M059J (cell line): ENCODE results near the gene ZNF800. TPM values are rescaled to one million over a fixed set of nuclear protein-coding genes. Genes with fewer than 3 reads are reported as not detected.
"Not testable (repeated sequence)": the region's sequence is repeated elsewhere in the genome, so short reads cannot be mapped to it uniquely, and the experiment has no call there.

Source experiments
- DNase-seq: peaks from one replicate; pipeline ENCODE4 v3.0.0-alpha.2; 2012; ENCODE audit warnings: low read depth
- total RNA-seq: library from RNA; depleted of rRNA; stranded (reverse); fragments of >200 nt; shearing (Covaris generic); gene quantifications from 2 replicates; pipeline ENCODE4 v1.2.3, GENCODE V29; 2014; rRNA removed

Gene ZNF800, protein sequence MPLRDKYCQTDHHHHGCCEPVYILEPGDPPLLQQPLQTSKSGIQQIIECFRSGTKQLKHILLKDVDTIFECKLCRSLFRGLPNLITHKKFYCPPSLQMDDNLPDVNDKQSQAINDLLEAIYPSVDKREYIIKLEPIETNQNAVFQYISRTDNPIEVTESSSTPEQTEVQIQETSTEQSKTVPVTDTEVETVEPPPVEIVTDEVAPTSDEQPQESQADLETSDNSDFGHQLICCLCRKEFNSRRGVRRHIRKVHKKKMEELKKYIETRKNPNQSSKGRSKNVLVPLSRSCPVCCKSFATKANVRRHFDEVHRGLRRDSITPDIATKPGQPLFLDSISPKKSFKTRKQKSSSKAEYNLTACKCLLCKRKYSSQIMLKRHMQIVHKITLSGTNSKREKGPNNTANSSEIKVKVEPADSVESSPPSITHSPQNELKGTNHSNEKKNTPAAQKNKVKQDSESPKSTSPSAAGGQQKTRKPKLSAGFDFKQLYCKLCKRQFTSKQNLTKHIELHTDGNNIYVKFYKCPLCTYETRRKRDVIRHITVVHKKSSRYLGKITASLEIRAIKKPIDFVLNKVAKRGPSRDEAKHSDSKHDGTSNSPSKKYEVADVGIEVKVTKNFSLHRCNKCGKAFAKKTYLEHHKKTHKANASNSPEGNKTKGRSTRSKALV
- 24.8 and 25.1 TPM in 2 replicates for total RNA-seq

DNA sequence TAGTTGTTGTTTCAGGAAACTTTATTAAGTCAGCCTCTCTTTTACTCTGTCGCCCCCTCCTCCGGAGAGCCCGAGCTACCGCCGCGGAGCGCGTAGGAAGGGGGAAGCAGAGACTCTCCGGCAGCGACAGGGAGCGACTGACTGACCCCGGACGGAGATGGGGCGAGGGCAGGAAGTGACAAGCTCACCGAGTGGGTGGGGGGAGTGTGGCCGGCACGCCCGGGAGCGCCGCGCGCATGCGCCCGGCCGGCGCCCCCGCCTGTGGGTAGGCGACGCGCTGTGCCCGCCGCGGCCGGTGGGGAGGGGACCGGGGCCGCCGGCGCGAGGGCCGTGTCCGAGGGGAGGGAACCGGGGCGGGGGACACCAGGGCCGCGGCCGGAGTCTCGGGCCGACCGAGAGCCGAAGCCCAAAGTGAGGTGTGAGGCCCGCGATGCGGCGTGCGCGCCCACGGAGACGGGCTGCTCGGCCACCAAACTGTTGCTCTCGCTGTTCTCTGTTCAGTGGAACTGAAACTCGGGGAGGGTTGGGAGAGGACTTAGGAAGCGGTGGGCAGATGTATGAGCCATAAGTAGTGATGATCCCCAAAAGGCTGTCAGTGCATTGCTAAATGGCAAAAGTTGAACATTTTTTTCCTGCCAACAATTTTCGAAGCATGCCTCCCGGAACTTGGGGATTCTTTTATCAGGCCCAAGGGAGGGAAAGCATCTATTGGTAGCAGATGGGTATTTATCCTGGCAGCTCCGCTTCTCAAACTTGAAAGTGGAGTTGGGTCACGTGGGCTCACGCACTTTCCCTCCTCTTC, at the start of gene ZNF800:
Gene ZNF800, minus strand, starts transcription at position 143 of the 802 bp plus-strand sequence. CDS start 1,151 bp downstream, outside the sequence.
- DNase-seq: peak; percentile 85

DNA sequence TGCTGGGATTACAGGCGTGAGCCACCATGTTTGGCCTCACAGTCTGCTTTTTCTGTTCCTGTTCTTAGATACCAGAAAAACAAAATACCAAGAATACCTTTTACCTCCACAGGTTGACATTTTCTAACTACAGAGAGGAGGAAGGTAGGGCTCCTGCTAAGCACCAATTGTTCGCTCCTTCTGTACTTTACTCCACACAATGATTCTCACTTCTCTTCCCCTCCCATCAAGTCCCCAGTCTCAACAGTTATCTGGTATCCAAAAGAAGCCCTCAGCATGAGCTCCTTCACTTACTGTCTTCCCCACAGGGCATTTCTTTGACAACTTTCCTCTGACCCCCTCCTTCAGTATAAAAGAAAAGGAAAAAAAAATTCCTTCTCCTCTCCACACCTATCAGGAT, 47.7 kb upstream of the ZNF800 start:
- DNase-seq: no peak

DNA sequence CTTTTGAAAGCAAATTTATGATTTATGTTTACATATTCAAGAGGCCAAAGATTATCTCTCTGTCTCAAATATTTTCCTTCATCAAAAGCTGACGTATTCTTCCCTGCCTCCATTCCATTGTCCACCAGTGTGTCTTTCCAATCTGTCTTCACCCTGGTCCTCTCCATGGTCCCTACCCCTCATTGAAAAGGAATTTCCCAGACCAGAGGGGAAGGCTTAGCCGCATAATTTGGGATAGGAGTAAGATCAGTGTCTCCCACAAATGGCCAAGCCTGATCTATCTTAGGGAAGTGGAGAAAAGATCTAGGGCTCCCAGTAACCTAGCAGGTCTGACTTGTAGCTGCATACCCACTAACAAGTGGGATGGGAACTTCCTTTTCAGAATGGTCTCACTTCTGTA, 46.3 kb upstream of the ZNF800 start:
- no peak for DNase-seq

DNA sequence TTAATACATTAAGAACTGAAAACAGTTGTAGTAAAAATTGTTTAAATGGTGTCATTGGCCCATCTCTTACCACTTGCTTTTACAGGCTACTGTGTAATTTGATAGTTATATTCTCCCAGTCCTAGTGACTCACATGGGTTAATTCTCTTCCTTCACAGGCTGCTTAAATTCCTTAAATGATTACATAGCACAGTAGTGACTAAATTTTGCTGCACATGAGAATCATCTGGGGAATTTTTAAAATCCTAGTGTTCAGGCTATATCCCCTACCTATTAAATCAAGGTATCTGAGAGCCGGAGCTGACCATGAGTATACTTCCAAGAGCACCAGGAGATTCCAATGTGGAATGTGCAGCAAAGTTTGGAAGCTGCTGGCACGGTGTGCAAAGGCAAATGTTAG, 45.3 kb upstream of the ZNF800 start:
- peak; percentile 87 for DNase-seq

DNA sequence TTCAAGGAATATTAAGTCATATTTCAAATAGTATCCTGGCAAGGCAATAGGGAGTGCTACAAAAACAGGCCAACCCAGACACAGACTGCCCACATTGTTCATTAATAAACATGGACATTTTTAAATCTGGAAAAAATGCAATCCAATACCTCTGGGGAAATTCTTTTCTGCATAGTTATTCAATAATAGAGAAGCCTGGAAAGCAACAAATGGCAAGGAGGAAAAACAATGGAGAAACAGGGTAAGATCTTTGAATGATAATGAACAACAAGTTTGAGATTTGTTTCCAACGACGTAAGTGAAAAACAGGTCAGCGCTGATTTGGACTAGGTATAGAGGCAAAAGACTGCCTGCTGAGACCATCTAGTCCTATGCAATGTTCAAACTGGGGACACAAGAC, 44.7 kb upstream of the ZNF800 start:
- no peak for DNase-seq

DNA sequence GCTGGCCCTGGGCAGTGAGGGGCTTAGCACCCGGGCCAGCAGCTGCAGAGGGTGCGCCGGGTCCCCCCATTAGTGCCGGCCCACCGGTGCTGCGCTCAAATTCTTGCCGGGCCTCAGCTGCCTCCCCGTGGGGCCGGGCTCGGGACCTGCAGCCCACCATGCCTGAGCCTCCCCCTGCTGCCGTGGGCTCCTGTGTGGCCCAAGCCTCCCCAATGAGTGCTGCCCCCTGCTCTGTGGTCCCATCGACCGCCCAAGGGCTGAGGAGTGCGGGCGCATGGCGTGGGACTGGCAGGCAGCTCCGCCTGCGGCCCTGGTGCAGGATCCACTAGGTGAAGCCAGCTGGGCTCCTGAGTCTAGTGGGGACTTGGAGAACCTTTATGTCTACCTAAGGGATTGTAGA, 36.8 kb upstream of the ZNF800 start:
- not testable (repeated sequence) for DNase-seq

DNA sequence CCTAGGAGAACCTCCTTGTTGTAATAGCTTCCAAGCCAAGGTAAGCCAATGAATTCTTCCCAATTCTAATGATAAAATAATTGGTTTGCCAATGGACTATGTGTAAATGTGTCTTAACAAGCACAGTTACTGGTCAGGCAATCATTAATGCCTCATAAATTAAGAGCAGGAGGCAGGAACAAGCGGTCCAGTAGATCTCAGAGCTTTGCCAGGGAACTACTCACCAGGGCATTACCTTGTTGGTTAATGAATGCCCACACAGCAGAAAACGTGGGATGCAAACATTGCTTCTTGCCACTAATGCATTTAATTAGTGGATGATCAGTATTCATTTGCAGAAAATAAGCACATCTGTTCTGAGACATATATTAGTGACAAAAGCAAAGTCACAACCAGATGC, 26.7 kb upstream of the ZNF800 start:
- DNase-seq: no peak

DNA sequence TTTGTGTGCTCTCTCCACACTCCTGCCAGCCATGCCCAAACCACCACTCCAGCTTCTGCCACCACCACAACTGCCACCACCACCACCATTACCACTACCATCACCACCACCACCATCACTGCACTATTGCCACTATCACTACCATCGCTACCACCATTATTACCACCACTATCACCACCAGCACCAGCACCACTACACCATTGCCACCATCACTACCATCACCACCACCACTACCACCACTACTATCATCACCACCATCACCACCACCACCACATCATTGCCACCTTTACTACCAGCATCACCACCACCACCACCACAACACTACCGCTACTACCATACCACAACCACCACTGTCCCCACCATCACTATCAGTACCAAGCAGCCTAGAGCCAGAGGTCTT, 26.0 kb upstream of the ZNF800 start:
- DNase-seq: no peak

DNA sequence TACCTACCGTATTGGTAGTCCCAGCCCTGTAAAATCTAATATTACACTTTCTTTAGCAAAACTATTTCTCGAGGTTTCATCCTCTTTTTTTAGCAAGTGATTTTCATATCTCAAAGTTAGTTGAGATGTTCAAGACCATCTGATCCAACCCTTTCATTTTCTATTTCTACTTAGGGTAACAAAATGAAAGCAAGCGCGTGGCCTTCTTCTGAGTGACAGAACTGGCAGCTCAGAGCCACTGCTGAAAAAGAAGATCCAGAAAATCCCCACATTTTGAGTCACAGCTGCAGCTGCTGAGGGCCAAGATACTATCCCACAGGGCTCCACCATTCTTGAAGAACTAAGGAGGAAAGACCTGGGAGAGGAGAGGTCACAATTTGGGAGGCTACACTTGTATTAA, 24.8 kb upstream of the ZNF800 start:
- no peak for DNase-seq

DNA sequence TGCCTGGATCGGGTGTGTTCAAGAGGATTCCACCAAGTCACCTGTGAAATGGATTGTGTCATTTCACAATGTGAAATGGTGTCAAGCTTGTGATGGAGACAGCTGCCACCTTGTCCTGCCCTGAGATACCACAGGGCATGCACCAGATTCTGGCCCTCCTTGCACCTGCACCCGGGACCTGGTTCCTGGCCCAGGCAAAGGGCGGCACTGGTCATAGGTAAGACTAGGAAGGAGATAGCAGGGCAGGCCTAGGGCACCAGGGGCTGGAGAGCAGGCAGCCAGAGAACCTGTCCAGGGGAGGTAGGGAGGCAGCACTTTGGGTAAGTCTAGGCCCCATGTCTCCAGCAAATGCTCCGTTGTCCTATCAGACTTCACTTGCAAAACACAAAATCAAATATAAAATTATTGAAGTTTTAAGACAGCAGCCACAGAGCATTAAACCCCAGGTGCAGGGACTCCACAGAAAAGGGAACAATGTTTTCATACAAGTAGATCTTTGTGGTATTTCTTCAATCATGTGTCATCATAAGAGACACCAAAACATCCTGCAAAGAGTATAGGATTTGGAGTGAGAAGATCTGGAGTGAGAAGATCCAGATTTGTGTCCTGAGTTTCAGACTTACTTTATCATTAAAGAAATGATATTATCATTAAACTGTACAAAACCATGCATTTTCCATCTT, 22.7 kb upstream of the ZNF800 start:
- no peak for DNase-seq

DNA sequence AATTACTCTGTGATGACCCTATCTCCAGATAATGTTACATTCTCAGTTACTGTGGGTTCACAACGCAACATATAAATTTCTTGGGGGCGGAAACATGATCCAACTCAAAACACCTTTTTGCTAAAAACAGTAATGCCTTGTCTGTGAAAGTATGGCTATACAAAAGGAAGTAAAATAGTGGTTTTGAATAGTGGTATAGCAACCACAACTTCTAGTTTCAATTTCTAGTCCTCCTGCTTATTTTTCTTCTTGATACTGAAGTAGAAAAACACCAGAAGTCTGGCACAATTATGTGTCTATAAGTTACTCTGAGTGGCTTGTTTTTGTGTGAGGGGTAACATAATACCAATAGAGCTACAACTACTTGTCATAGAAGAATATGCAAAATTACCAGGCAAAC, 21.5 kb upstream of the ZNF800 start:
- no peak for DNase-seq

DNA sequence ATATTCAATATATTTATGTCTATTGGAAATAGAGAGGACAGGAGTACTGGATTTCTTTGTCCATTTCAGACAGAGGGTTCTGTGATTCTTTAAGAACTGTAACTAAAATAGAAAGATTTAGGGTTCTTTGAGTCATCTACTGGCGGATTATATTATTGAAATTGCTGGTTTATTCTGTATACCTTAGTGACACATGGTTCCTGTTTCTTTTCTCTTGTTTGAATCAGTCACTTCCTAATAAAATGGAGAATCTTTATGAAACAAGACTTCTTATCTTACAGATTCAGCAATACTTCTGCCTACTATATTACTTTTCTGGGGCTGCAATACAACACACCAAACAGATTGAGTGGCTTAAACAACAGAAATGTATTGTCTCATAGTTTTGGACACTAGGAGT, 20.8 kb upstream of the ZNF800 start:
- no peak for DNase-seq

DNA sequence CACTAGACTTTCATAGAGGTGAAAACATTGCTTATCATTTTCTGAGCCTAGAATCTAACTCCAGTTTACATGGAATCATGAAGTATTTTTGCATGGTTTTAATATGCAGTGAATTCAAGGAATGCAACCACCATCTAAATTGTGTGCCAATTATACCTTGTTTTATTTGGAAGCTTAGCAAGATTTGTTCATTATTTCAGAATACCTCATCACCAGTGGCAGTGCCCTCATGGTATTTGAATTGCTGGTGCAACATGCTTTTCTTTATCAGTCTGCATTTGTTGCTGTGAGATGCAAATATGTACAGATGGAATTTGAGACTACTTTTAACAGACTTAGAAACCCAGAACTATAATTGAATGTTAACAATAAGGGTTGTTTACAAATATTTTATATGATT, 18.7 kb upstream of the ZNF800 start:
- DNase-seq: no peak

DNA sequence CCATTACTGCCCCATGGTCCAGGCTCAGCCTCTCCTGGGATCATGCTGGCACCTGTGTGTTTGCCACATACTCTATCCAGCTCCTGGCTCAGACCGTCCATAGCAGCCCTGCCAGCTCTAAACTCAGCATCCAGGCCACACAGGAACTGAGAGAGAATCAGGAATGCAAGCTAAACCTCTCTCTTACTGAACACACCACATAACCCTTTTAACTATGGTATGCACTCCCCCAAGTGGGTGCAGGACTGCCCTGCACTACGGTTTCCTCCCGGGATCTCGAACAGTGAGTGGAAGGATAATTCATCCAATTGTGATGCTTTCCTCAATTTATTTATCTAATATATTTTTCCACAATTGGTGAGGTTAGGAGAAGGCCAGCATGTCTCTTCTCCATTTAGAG, 17.1 kb upstream of the ZNF800 start:
- DNase-seq: no peak

DNA sequence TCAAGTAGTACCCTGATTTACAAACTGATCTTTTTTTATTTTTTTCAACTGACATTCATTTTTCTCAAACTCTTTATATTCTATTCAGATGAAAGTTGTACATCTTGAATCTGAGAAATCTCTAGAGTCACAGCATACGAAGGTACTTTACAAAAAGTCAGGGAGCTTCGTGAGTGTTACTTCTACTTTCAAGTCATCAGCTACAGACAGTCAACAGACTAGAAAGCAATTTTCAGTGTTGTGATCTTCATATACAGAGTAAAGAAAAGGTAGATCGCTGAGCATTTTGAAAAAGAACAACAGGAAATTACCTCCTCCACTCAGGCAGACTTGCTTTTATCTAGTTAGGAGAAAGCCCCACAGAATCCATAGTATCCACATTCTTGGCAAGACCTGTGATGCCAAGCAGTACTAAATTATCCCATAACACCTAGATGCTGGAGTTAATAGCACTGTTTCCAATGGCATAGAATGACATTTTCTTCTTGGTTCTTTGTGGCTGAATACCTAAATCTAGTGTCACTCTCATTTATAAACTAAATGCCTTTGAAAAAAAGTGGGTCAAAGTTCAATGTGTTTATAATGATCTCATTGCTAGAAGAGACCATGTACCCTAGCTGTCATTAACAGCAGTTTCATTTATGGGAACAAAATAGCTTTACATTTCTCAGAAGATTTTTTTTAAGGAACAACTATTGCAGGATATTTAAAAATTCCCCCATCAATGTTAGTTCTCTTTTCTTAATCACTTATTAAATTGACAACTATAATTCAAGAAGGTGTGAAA, 12.0 kb upstream of the ZNF800 start:
- peak; percentile 19 for DNase-seq

DNA sequence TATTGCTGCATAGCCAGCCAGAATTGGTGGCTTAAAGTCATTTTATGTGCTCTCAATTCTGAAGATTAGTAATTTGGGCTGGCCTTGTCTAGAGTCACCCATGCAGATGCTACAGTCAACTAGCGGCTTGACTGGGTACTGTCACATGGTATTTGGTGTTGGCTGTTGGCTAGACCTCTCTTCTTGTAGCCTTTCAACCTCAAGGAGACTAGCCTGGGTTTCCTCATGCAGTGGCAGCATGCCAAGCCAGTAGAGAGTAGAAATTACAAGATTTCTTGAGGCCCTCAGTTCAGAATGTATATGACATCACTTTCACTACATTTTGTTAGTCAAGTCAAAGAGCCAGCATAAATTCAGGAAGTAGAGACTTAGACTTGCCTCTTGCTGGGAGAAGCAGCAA, 3.7 kb upstream of the ZNF800 start:
- peak; percentile 19 for DNase-seq

DNA sequence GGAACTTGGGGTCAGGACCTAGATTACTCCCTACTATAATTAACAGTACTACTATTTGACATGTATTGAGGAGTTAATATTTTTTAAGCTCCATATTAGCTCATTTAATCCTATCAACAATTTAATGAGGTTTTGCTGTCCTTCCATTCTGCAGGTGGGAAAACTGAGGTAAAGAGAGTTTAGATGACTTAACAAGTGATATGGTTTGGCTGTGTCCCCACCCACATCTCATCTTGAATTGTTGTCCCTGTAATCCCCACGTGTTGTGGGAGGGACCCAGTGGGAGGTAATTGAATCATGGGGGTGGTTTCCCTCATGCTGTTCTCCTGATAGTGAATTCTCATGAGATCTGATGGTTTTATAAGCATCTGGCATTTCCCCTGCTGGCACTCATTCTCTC, 2.6 kb upstream of the ZNF800 start:
- not testable (repeated sequence) for DNase-seq

DNA sequence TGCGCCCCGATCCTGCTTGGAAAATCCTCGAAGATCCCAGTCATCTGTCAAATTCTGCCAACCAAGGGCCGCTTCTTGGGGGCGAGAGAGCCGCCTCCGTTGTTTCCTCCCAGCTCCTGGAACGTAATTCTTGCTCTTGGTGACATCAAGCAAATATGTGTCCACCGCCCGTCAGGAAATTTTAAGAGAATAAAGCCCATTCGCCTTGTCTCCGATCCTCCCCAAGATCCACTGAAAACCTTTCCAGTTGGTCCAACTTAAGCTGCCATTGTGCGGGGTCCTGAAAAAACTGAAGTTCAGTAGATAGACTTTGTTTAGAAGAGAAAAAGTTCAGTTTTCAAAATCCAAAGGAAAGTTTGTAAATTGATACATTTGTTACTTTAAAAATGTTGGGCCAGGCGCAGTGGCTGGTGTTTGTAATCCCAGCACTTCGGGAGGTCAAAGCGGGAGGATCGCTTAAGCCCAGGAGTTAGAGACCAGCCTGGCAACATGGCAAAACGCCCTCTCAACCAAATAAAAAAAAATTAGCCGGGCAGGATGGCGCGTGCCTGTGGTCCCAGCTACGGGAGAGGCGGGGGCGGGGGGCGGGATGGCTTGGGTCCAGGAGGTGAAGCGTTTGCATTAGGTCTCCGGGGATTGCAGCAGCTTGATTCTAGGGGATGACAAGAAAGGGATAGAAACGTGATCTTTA, 1.0 kb upstream of the ZNF800 start:
- peak; percentile 27 for DNase-seq

DNA sequence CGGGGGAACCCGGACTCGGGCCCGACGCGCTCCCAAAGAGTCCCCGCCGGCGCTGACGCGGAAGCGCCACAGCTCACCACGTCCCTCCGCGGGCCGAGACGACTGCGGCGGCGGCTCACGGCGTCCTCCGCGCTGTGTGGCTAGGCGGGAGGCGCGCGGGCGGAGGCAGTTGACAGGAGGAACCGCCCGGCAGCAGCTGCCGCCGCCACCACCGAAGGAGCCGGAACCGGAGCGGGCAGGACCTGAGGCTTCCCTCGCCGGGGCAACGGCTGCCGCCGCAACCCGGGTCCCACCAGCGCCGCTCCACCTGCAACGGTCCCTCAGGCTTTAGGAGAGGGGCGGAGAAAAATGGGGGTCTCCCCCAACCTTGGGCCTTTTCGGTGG, 334 bp downstream of the ZNF800 start:
- DNase-seq: peak; percentile 60

DNA sequence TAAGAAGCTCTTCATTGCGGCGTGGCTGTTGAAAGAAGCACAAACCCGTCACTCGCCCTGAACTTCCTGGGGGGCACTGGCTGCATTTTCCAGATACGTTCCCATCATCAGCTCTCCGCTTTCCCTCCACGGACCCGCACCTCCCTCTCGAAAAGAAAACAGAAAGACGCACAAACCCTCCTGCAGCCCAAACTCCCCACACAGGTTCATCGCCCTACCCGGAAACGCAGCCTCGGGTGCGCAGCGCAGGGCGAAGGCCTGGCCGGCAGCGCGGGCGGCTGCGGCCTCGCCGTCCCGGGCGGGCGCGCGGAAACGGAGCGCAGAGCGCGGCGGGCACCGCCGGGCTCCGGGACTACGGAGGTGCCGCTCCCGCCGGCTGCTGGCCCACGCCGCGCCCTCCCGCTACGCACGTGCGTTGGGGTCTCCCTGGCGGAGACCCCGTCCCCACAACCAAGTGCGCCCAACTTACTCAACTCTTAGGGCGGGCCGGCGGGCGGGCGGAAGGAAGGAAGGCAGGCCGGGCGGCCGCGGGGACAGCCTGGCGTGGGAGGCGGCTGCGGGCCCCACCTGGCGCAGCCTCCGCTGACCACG, 822 bp downstream of the ZNF800 start:
- peak; percentile 49 for DNase-seq
